IPS-15b (cell line): ENCODE results near the gene JPH4.
A peak's percentile ranks its signal among the peaks of the same experiment; 100 is the strongest.
"Not testable (repeated sequence)": the region's sequence is repeated elsewhere in the genome, so short reads cannot be mapped to it uniquely, and the experiment has no call there.

Experiments used
- H3K27me3 ChIP-seq: one replicate; pipeline ENCODE4 v1.6.1; 2013; ENCODE audit warnings: low read length; ENCODE audit not compliant: control insufficient read depth, insufficient read depth
- H3K36me3 ChIP-seq: one replicate; pipeline ENCODE4 v1.6.1; 2013; ENCODE audit warnings: low read length; ENCODE audit not compliant: control insufficient read depth, insufficient read depth
- H3K4me1 ChIP-seq: one replicate; pipeline ENCODE4 v1.6.1; 2013; ENCODE audit warnings: mild to moderate bottlenecking, low read length; ENCODE audit not compliant: control insufficient read depth, insufficient read depth
- H3K4me3 ChIP-seq: one replicate; pipeline ENCODE4 v1.5.1; 2013; ENCODE audit warnings: low read depth, low read length
- H3K9ac ChIP-seq: one replicate; pipeline ENCODE4 v1.6.1; 2013; ENCODE audit warnings: low read depth, mild to moderate bottlenecking, low read length
- H3K9me3 ChIP-seq: one replicate; pipeline ENCODE4 v1.6.1; 2013; ENCODE audit warnings: mild to moderate bottlenecking, low read length; ENCODE audit not compliant: control insufficient read depth, insufficient read depth

The JPH4 gene

GRCh38 chr14:23536906-23537305, 41.7 kb downstream of the JPH4 start:
- peaks cover 18% of the 10 kb centered on the region for H3K4me1 ChIP-seq
- H3K36me3 ChIP-seq, result peaks cover 32% of the 10 kb centered on the region
- H3K27me3 ChIP-seq, H3K9me3 ChIP-seq, H3K9ac ChIP-seq: not testable (repeated sequence)
- H3K4me3 ChIP-seq, result peak overlapping the region; percentile 35

- Histone ChIP-seq H3K4me1 (peaks cover 18% of the 10 kb centered on the region), H3K9ac (no peak overlapping the region), H3K27me3 (no peaks in the 10 kb centered on the region), H3K36me3 (peaks cover 32% of the 10 kb centered on the region), H3K4me3 (no peak overlapping the region), H3K9me3 (no peaks in the 10 kb centered on the region)
Observed at GRCh38 chr14:23536494-23536893, 42.1 kb downstream of the JPH4 start.

GRCh38 chr14:23535943-23536342, 42.6 kb downstream of the JPH4 start:
- H3K27me3 ChIP-seq, result no peaks in the 10 kb centered on the region
- no peak overlapping the region for H3K4me3 ChIP-seq
- H3K4me1 ChIP-seq, result peaks cover 18% of the 10 kb centered on the region
- H3K36me3 ChIP-seq, result peaks cover 35% of the 10 kb centered on the region
- no peak overlapping the region for H3K9ac ChIP-seq
- H3K9me3 ChIP-seq, result no peaks in the 10 kb centered on the region

GRCh38 chr14:23533652-23534435, 44.7 kb downstream of the JPH4 start:
- Histone ChIP-seq H3K9me3 (no peaks in the 10 kb centered on the region), H3K9ac (no peak overlapping the region), H3K36me3 (peaks cover 46% of the 10 kb centered on the region), H3K4me3 (no peak overlapping the region), H3K27me3 (no peaks in the 10 kb centered on the region), H3K4me1 (peaks cover 6% of the 10 kb centered on the region)

- Histone ChIP-seq H3K9me3 (no peaks in the 10 kb centered on the region), H3K9ac (no peak overlapping the region), H3K4me1 (peaks cover 16% of the 10 kb centered on the region), H3K27me3 (no peaks in the 10 kb centered on the region), H3K36me3 (peaks cover 46% of the 10 kb centered on the region), H3K4me3 (no peak overlapping the region)
Observed at GRCh38 chr14:23532658-23533057, 45.9 kb downstream of the JPH4 start.

GRCh38 chr14:23531391-23531790, 47.2 kb downstream of the JPH4 start:
- Histone ChIP-seq H3K9me3 (no peaks in the 10 kb centered on the region), H3K27me3 (no peaks in the 10 kb centered on the region), H3K36me3 (peaks cover 57% of the 10 kb centered on the region), H3K4me3 (no peak overlapping the region), H3K9ac (no peak overlapping the region), H3K4me1 (peaks cover 13% of the 10 kb centered on the region)

GRCh38 chr14:23530375-23531055, 48.1 kb downstream of the JPH4 start:
- Histone ChIP-seq H3K4me1 (peaks cover 9% of the 10 kb centered on the region), H3K9me3 (no peaks in the 10 kb centered on the region), H3K9ac (no peak overlapping the region), H3K4me3 (no peak overlapping the region), H3K27me3 (no peaks in the 10 kb centered on the region), H3K36me3 (peaks cover 66% of the 10 kb centered on the region)

- Histone ChIP-seq H3K27me3 (no peaks in the 10 kb centered on the region), H3K9me3 (no peaks in the 10 kb centered on the region), H3K36me3 (peaks cover 59% of the 10 kb centered on the region), H3K9ac (no peak overlapping the region), H3K4me1 (peaks cover 9% of the 10 kb centered on the region), H3K4me3 (no peak overlapping the region)
Observed at GRCh38 chr14:23529016-23529415, 49.6 kb downstream of the JPH4 start.

GRCh38 chr14:23528555-23528954, 50.0 kb downstream of the JPH4 start:
- no peaks in the 10 kb centered on the region for H3K9me3 ChIP-seq
- no peak overlapping the region for H3K4me3 ChIP-seq
- no peaks in the 10 kb centered on the region for H3K27me3 ChIP-seq
- H3K36me3 ChIP-seq, result peaks cover 56% of the 10 kb centered on the region
- H3K4me1 ChIP-seq, result peaks cover 9% of the 10 kb centered on the region
- H3K9ac ChIP-seq, result no peak overlapping the region

- Histone ChIP-seq H3K27me3 (no peaks in the 10 kb centered on the region), H3K4me1 (peaks cover 12% of the 10 kb centered on the region), H3K9ac (no peak overlapping the region), H3K4me3 (no peak overlapping the region), H3K36me3 (peaks cover 43% of the 10 kb centered on the region), H3K9me3 (no peaks in the 10 kb centered on the region)
Observed at GRCh38 chr14:23525611-23526010, 53.0 kb downstream of the JPH4 start.

- H3K27me3 ChIP-seq, result no peaks in the 10 kb centered on the region
- no peak overlapping the region for H3K4me3 ChIP-seq
- H3K4me1 ChIP-seq, result peaks cover 12% of the 10 kb centered on the region
- H3K9me3 ChIP-seq, result no peaks in the 10 kb centered on the region
- H3K36me3 ChIP-seq, result peaks cover 42% of the 10 kb centered on the region
- H3K9ac ChIP-seq, result no peak overlapping the region
Observed at GRCh38 chr14:23524954-23525353, 53.6 kb downstream of the JPH4 start.
